HL-60/S4 (cell line): ENCODE data around the gene GPC5.

Experiments used
- in situ Hi-C: fragments of 300-500 bp; cut with MboI; formaldehyde crosslinking; loops from 2 replicates; pipeline ENCODE4 v1.14.3; 2022; ENCODE audit warnings: low sequenced_read_pairs

The GPC5 gene

GRCh38 chr13:91454666-91455065 lies 56.2 kb downstream of the GPC5 start:
- in situ Hi-C loops = no loop called here

GRCh38 chr13:91456837-91457236 lies 58.4 kb downstream of the GPC5 start:
- in situ Hi-C loops = no loop called here

GRCh38 chr13:91459485-91459884 lies 61.1 kb downstream of the GPC5 start:
- in situ Hi-C loops = no loop called here

GRCh38 chr13:91464336-91464735 lies 65.9 kb downstream of the GPC5 start:
- in situ Hi-C loops = no loop called here

- in situ Hi-C loops = no loop called here
These were observed 68.8 kb downstream of the GPC5 start for GRCh38 chr13:91467236-91467635.

- in situ Hi-C loops = no loop called here
These were observed 69.9 kb downstream of the GPC5 start for GRCh38 chr13:91468301-91468700.

- in situ Hi-C loops = no loop called here
These were observed 71.7 kb downstream of the GPC5 start for GRCh38 chr13:91470084-91470621.

- in situ Hi-C loops = no loop called here
These were observed 72.3 kb downstream of the GPC5 start for GRCh38 chr13:91470681-91471080.

- in situ Hi-C loops = no loop called here
These were observed 84.0 kb downstream of the GPC5 start for GRCh38 chr13:91482427-91482826.

GRCh38 chr13:91491980-91492379 lies 93.6 kb downstream of the GPC5 start:
- in situ Hi-C loops = no loop called here

- in situ Hi-C loops = no loop called here
These were observed 95.0 kb downstream of the GPC5 start for GRCh38 chr13:91493442-91493841.

GRCh38 chr13:91498298-91498697 lies 99.9 kb downstream of the GPC5 start:
- in situ Hi-C loops = no loop called here

- in situ Hi-C loops = no loop called here
These were observed 105.8 kb downstream of the GPC5 start for GRCh38 chr13:91504216-91504615.

- in situ Hi-C loops = no loop called here
These were observed 108.3 kb downstream of the GPC5 start for GRCh38 chr13:91506759-91507158.

- in situ Hi-C loops = no loop called here
These were observed 111.6 kb downstream of the GPC5 start for GRCh38 chr13:91510058-91510457.

- in situ Hi-C loops = no loop called here
These were observed 115.4 kb downstream of the GPC5 start for GRCh38 chr13:91513790-91514189.

- in situ Hi-C loops = no loop called here
These were observed 118.4 kb downstream of the GPC5 start for GRCh38 chr13:91516799-91517198.

- in situ Hi-C loops = no loop called here
These were observed 122.5 kb downstream of the GPC5 start for GRCh38 chr13:91520952-91521351.

- in situ Hi-C loops = no loop called here
These were observed 124.7 kb downstream of the GPC5 start for GRCh38 chr13:91523116-91523515.

GRCh38 chr13:91526543-91527033 lies 128.2 kb downstream of the GPC5 start:
- in situ Hi-C loops = no loop called here

- in situ Hi-C loops = no loop called here
These were observed 131.5 kb downstream of the GPC5 start for GRCh38 chr13:91529739-91530482.

- in situ Hi-C loops = no loop called here
These were observed 133.2 kb downstream of the GPC5 start for GRCh38 chr13:91531646-91532045.

- in situ Hi-C loops = no loop called here
These were observed 134.9 kb downstream of the GPC5 start for GRCh38 chr13:91533354-91533753.
